Measurements from ENCODE around the gene RBFOX2. TPM values are rescaled to one million over a fixed set of nuclear protein-coding genes. Genes with fewer than 3 reads are reported as not detected.

Gene RBFOX2
- total and polyA plus RNA-seq, 2 of the 13 experiments (the other 11 are each of a cell fraction or from before 2014, with no cell fraction given) = 37.3 to 40.4 TPM

DNA sequence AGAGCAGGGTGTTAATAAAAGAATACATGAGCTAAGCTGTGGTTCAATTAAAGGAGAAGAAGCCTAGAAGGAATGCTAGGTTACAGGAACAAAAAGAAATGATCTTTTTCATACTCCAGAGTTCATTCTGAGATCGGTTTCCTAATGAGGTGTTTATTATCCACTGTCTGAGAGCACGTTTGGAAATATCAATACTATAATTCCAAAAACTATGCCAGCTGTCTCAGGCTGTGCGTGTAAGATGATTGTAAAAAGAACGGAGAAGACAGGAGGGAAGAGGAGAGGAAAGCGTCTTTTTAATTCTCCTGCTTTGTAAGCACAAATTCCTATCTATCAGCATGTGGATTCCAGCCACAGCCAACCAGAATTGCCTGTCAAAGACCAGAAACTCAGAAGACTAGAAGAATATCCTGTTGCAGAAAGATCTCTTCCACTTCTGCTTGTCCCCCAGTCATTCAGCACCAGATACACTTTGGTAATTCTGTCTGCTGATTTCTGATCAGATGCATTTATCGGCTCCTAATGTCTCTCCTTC is 285.2 kb downstream of the RBFOX2 start:
- Histone ChIP-seq H3K4me1 (ENCODE audit: insufficient read depth, low read length) (peaks cover 5% of the 10 kb centered on the region; the same call in 1 of the 2 replicates), H3K4me2 (ENCODE audit: low read depth, low read length) (no peak overlapping the region), H3K36me3 (replicated peaks in 1 of 2; ENCODE audit: control insufficient read depth in 1 of 2, insufficient read depth in 2 of 2, low read length in 2 of 2) (peaks cover 4 to 34% of the 10 kb centered on the region in 2 experiments; a peak in 4 of 5 replicates), H2AFZ (ENCODE audit: low read length) (no peak overlapping the region), H3K79me2 (ENCODE audit: insufficient read depth, low read length) (no peaks in the 10 kb centered on the region), H3K9me3 (ENCODE audit: low read length) (no peaks in the 10 kb centered on the region), H3K9ac (ENCODE audit: insufficient read depth, low read depth, low read length) (no peak overlapping the region), H4K20me1 (ENCODE audit: insufficient read depth, low read length) (no peaks in the 10 kb centered on the region), H3K27ac (ENCODE audit: extremely low read length, insufficient read depth, low read length) (no peak overlapping the region), H3K27me3 (ENCODE audit: control insufficient read depth in 1 of 2, insufficient read depth in 2 of 2, low read length in 2 of 2) (no peaks in the 10 kb centered on the region), H3K4me3 (replicated peaks in 1 of 3; ENCODE audit: insufficient read depth in 1 of 3, low read depth in 2 of 3, low read length in 3 of 3) (no peak overlapping the region)
- intact Hi-C loops (cut with micrococcal nuclease; ENCODE audit: unreplicated experiment) (no loop called here), in situ Hi-C loops (cut with HindIII; ENCODE audit: extremely low pct_ligation_motif_present, low pct_unique_long_range_greater_than_20kb) (loop anchor here (25.0 kb wide), 2 partner anchors 306 to 369 kb away; no protein-coding TSS in a partner anchor)
- ChIA-PET POLR2A (no interaction called here), CTCF (ENCODE audit: low intra/inter-chr PET ratio, low total read pairs) (no interaction called here)
- FAIRE-seq (no peak), DNase-seq (ENCODE audit: low spot score) (no peak), ATAC-seq (no peak)
- BruUV-seq (replicated peaks) = no TSS peak
- TF ChIP-seq SUZ12 (IDR thresholded peaks at IDR 0.05; ENCODE audit: low read depth, low read length) (no peak), PLRG1 (conservative IDR thresholded peaks at IDR 0.05) (no peak), GTF2F1 (IDR thresholded peaks at IDR 0.05; ENCODE audit: low read length) (no peak), TBL1XR1 (IDR thresholded peaks at IDR 0.05; ENCODE audit: borderline replicate concordance, low read length, partially characterized antibody) (no peak), RARG (CRISPR knock-in tag; IDR thresholded peaks at IDR 0.05; ENCODE audit: low read depth) (no peak), ZNF136 (CRISPR knock-in tag; IDR thresholded peaks at IDR 0.05; ENCODE audit: low read depth) (no peak), NR2F2 (IDR thresholded peaks at IDR 0.05; ENCODE audit: borderline replicate concordance, low read depth) (no peak), ZMYM4 (CRISPR knock-in tag; IDR thresholded peaks at IDR 0.05) (no peak), THYN1 (CRISPR knock-in tag; IDR thresholded peaks at IDR 0.05; ENCODE audit: borderline replicate concordance, low read depth) (no peak), IKZF1 (IDR thresholded peaks at IDR 0.05) (no peak), FOXJ3 (CRISPR knock-in tag; IDR thresholded peaks at IDR 0.05; ENCODE audit: borderline replicate concordance) (no peak)
- TF ChIP-seq, protein P1, sequence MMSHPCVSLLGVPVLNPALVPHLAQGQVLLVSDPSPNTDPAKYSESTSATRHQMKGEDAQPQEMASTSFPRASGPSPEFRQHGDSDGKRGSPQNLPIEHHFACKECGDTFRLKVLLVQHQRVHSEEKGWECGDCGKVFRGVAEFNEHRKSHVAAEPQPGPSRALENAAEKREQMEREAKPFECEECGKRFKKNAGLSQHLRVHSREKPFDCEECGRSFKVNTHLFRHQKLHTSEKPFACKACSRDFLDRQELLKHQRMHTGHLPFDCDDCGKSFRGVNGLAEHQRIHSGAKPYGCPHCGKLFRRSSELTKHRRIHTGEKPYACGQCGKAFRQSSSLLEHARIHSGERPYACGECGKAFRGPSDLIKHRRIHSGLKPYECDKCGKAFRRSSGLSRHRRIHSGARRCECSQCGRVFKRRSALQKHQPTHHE (CRISPR knock-in tag; IDR thresholded peaks at IDR 0.05; ENCODE audit: borderline replicate concordance) = no peak
- TF ChIP-seq, protein P2, sequence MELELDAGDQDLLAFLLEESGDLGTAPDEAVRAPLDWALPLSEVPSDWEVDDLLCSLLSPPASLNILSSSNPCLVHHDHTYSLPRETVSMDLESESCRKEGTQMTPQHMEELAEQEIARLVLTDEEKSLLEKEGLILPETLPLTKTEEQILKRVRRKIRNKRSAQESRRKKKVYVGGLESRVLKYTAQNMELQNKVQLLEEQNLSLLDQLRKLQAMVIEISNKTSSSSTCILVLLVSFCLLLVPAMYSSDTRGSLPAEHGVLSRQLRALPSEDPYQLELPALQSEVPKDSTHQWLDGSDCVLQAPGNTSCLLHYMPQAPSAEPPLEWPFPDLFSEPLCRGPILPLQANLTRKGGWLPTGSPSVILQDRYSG (CRISPR knock-in tag; IDR thresholded peaks at IDR 0.05) = no peak
- TF ChIP-seq, protein P3, sequence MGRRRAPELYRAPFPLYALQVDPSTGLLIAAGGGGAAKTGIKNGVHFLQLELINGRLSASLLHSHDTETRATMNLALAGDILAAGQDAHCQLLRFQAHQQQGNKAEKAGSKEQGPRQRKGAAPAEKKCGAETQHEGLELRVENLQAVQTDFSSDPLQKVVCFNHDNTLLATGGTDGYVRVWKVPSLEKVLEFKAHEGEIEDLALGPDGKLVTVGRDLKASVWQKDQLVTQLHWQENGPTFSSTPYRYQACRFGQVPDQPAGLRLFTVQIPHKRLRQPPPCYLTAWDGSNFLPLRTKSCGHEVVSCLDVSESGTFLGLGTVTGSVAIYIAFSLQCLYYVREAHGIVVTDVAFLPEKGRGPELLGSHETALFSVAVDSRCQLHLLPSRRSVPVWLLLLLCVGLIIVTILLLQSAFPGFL (CRISPR knock-in tag; IDR thresholded peaks at IDR 0.05) = no peak
- TF ChIP-seq, protein P4, sequence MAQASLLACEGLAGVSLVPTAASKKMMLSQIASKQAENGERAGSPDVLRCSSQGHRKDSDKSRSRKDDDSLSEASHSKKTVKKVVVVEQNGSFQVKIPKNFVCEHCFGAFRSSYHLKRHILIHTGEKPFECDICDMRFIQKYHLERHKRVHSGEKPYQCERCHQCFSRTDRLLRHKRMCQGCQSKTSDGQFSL (CRISPR knock-in tag; IDR thresholded peaks at IDR 0.05) = no peak
- TF ChIP-seq, protein P5, sequence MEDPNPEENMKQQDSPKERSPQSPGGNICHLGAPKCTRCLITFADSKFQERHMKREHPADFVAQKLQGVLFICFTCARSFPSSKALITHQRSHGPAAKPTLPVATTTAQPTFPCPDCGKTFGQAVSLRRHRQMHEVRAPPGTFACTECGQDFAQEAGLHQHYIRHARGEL (CRISPR knock-in tag; IDR thresholded peaks at IDR 0.05) = no peak
- TF ChIP-seq, protein P6, sequence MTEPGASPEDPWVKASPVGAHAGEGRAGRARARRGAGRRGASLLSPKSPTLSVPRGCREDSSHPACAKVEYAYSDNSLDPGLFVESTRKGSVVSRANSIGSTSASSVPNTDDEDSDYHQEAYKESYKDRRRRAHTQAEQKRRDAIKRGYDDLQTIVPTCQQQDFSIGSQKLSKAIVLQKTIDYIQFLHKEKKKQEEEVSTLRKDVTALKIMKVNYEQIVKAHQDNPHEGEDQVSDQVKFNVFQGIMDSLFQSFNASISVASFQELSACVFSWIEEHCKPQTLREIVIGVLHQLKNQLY (CRISPR knock-in tag; IDR thresholded peaks at IDR 0.05) = no peak
- TF ChIP-seq, protein P7, sequence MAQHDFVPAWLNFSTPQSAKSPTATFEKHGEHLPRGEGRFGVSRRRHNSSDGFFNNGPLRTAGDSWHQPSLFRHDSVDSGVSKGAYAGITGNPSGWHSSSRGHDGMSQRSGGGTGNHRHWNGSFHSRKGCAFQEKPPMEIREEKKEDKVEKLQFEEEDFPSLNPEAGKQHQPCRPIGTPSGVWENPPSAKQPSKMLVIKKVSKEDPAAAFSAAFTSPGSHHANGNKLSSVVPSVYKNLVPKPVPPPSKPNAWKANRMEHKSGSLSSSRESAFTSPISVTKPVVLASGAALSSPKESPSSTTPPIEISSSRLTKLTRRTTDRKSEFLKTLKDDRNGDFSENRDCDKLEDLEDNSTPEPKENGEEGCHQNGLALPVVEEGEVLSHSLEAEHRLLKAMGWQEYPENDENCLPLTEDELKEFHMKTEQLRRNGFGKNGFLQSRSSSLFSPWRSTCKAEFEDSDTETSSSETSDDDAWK (CRISPR knock-in tag; IDR thresholded peaks at IDR 0.05) = no peak
- 98% methylated on average over 6 of the region's 6 CpGs for WGBS (ENCODE audit: low lambda C conversion rate)
